GM12878 (cell line): ENCODE data around the gene MAGI1. TPM values are rescaled to one million over a fixed set of nuclear protein-coding genes. Genes with fewer than 3 reads are reported as not detected.

Experiments
- ATAC-seq: fragments of 200-7000 bp; cut with Tn5 transposase; 3 replicates; pipeline ENCODE4 v1.9.1; 2020; ENCODE audit warnings: mild to moderate bottlenecking, moderate library complexity
- BruUV-seq: library from RNA; stranded (reverse); fragments of 400-500 nt; replicated peaks from 2 replicates; lab custom pipeline; 2021; lab: Mats Ljungman, UMichigan
- CTCF ChIA-PET: fragments of 300-600 bp; sonication (Branson Sonifier 250); formaldehyde crosslinking; extraction: SDS; loops from one replicate; lab custom pipeline; 2021; ENCODE audit warnings: inconsistent platforms; lab: Yijun Ruan, JAX
- POLR2A ChIA-PET: fragments of 350-600 bp; formaldehyde crosslinking; extraction: SDS; loops from one replicate; lab custom pipeline; 2021; ENCODE audit warnings: inconsistent platforms; lab: Charles Lee
- RAD21 ChIA-PET: fragments of 300-600 bp; sonication (Branson Sonifier 250); formaldehyde crosslinking; loops from one replicate; lab custom pipeline; 2023; ENCODE audit warnings: antibody characterized with exemption; ENCODE audit not compliant: unreplicated experiment; lab: Charles Lee
- SMC1A ChIA-PET: fragments of 300-600 bp; sonication (Branson Sonifier 250); formaldehyde crosslinking; loops from one replicate; lab custom pipeline; 2023; ENCODE audit not compliant: unreplicated experiment, uncharacterized antibody; lab: Charles Lee
- DNase-seq: peaks from one replicate; pipeline ENCODE4 v3.0.0-alpha.2; 2011; ENCODE audit warnings: low read depth, low spot score
- FAIRE-seq: peaks from 3 replicates; lab custom pipeline; 2011; peaks lifted over from hg19 to GRCh38; lab: Jason Lieb, UNC
- H2AFZ ChIP-seq: 2 replicates; pipeline ENCODE4 v1.6.0; 2011; ENCODE audit warnings: low read depth, low read length, control low read depth; ENCODE audit not compliant: control insufficient read depth
- H3K27ac ChIP-seq: 2 replicates; pipeline ENCODE4 v1.5.1; 2011; ENCODE audit warnings: control low read depth; ENCODE audit not compliant: control insufficient read depth, insufficient read depth
- H3K27me3 ChIP-seq, 2 experiments: replicated peaks in 1 of 2; 2 replicates each; pipeline versions ENCODE4 v1.6.0 to v1.6.1; 2011; ENCODE audit warnings: low read length in 1 of 2; ENCODE audit not compliant: control insufficient read depth in 2 of 2, insufficient read depth in 2 of 2
- H3K36me3 ChIP-seq, 2 experiments: 2 replicates each; pipeline ENCODE4 v1.5.1; 2011; ENCODE audit warnings: low read length in 1 of 2; ENCODE audit not compliant: control insufficient read depth in 2 of 2, insufficient read depth in 2 of 2
- H3K4me1 ChIP-seq: 2 replicates; pipeline ENCODE4 v1.6.1; 2011; ENCODE audit warnings: mild to moderate bottlenecking, low read length, moderate library complexity, mixed read lengths; ENCODE audit not compliant: control insufficient read depth, insufficient read depth
- H3K4me2 ChIP-seq: 2 replicates; pipeline ENCODE4 v1.6.0; 2011; ENCODE audit warnings: control low read depth; ENCODE audit not compliant: control insufficient read depth, insufficient read depth
- H3K4me3 ChIP-seq: fragments of 200-600 bp; sonication (generic); 2 replicates; pipeline ENCODE4 v1.5.1; 2016
- H3K79me2 ChIP-seq: 2 replicates; pipeline ENCODE4 v1.6.0; 2011; ENCODE audit warnings: low read length; ENCODE audit not compliant: control insufficient read depth, insufficient read depth
- H3K9ac ChIP-seq: 2 replicates; pipeline ENCODE4 v1.8.0; 2011; ENCODE audit warnings: low read length, control low read depth, mixed read lengths; ENCODE audit not compliant: control insufficient read depth, insufficient read depth
- H3K9me3 ChIP-seq: replicated peaks from 3 replicates; pipeline ENCODE4 v1.5.1; 2011; ENCODE audit warnings: mild to moderate bottlenecking, low read length; ENCODE audit not compliant: control insufficient read depth, insufficient read depth
- H4K20me1 ChIP-seq: 2 replicates; pipeline ENCODE4 v1.6.0; 2011; ENCODE audit not compliant: control insufficient read depth, insufficient read depth
- BHLHE40 ChIP-seq, 2 experiments: fragments of 450-650 bp in 1 of 2; IDR thresholded peaks; 2 replicates each; pipeline ENCODE4 v1.6.1; 2011 to 2017; ENCODE audit warnings: low read depth in 2 of 2, borderline replicate concordance in 1 of 2, improper control_type of control experiment in 1 of 2, low read length in 1 of 2, mild to moderate bottlenecking in 1 of 2
- CHD2 ChIP-seq: IDR thresholded peaks from 2 replicates; pipeline ENCODE4 v1.6.1; 2011; ENCODE audit warnings: low read depth, low read length, improper control_type of control experiment, borderline replicate concordance
- EZH2 ChIP-seq: IDR thresholded peaks from 2 replicates; pipeline ENCODE4 v1.6.1; 2012; ENCODE audit warnings: low read depth, mild to moderate bottlenecking, control low read depth, inconsistent platforms, low read length, borderline replicate concordance; ENCODE audit not compliant: control insufficient read depth
- HDAC6 ChIP-seq: fragments of 200-600 bp; sonication (generic); IDR thresholded peaks from one replicate; pipeline ENCODE4 v1.8.0; 2017; ENCODE audit warnings: antibody characterized with exemption; ENCODE audit not compliant: unreplicated experiment
- IKZF2 ChIP-seq, 2 experiments: fragments of 450-650 bp; IDR thresholded peaks; 2 replicates each; pipeline ENCODE4 v1.6.1; 2017; ENCODE audit warnings: mild to moderate bottlenecking in 2 of 2, moderate library complexity in 2 of 2
- JUNB ChIP-seq: IDR thresholded peaks from 2 replicates; pipeline ENCODE4 v1.6.1; 2016; ENCODE audit warnings: antibody characterized with exemption, mild to moderate bottlenecking
- JUND ChIP-seq: IDR thresholded peaks from 2 replicates; pipeline ENCODE4 v1.6.1; 2012; ENCODE audit warnings: low read depth, mild to moderate bottlenecking, low read length, improper control_type of control experiment, moderate library complexity
- NFYA ChIP-seq: IDR thresholded peaks from 2 replicates; pipeline ENCODE4 v1.6.1; 2011; ENCODE audit warnings: low read depth, mild to moderate bottlenecking, low read length, improper control_type of control experiment, borderline replicate concordance
- POLR2A ChIP-seq: IDR thresholded peaks from 2 replicates; pipeline ENCODE4 v1.6.1; 2011; ENCODE audit warnings: low read depth, mild to moderate bottlenecking, low read length
- POU2F2 ChIP-seq: IDR thresholded peaks from 3 replicates; pipeline ENCODE4 v1.6.1; 2011; ENCODE audit warnings: low read depth, mild to moderate bottlenecking, low read length, borderline replicate concordance
- RAD51 ChIP-seq: fragments of 450-650 bp; IDR thresholded peaks from 2 replicates; pipeline ENCODE4 v1.6.1; 2016; ENCODE audit warnings: moderate library complexity, mild to moderate bottlenecking, inconsistent platforms
- RCOR1 ChIP-seq: conservative IDR thresholded peaks from 2 replicates; pipeline ENCODE4 v1.6.1; 2012; ENCODE audit warnings: low read depth, low read length, improper control_type of control experiment
- SPI1 ChIP-seq: IDR thresholded peaks from 2 replicates; pipeline ENCODE4 v1.6.1; 2011; ENCODE audit warnings: low read depth, mild to moderate bottlenecking, low read length, moderate library complexity, borderline replicate concordance; ENCODE audit not compliant: insufficient read depth
- ZNF217 ChIP-seq: fragments of 450-650 bp; IDR thresholded peaks from 2 replicates; pipeline ENCODE4 v1.6.1; 2017; ENCODE audit warnings: antibody characterized with exemption, mild to moderate bottlenecking
- ZNF24 ChIP-seq: fragments of 450-650 bp; IDR thresholded peaks from 2 replicates; pipeline ENCODE4 v1.6.1; 2017; ENCODE audit warnings: antibody characterized with exemption, mild to moderate bottlenecking
- ZNF592 ChIP-seq: fragments of 450-650 bp; IDR thresholded peaks from 2 replicates; pipeline ENCODE4 v1.6.1; 2017; ENCODE audit warnings: mild to moderate bottlenecking, moderate library complexity
- ZNF622 ChIP-seq: fragments of 450-650 bp; IDR thresholded peaks from 2 replicates; pipeline ENCODE4 v1.6.1; 2017; ENCODE audit warnings: mild to moderate bottlenecking, inconsistent platforms
- WGBS: methylation state at CpG from one replicate; pipeline ENCODE4 v1.1.6; 2016; ENCODE audit warnings: low lambda C conversion rate; ENCODE audit not compliant: insufficient replicate concordance, insufficient coverage; ENCODE audit errors: missing lambda C conversion rate; 5-methylcytosine and 5-hydroxymethylcytosine counted together
- in situ Hi-C: fragments of 300-500 bp; cut with MboI; formaldehyde crosslinking; loops from 9 replicates; pipeline ENCODE4 v1.14.3; 2018; ENCODE audit warnings: mixed read lengths
- intact Hi-C: fragments of 100-400 bp; cut with micrococcal nuclease; formaldehyde crosslinking; loops from one replicate; pipeline ENCODE4 v1.14.2; 2022; ENCODE audit not compliant: unreplicated experiment
- polyA plus RNA-seq, 11 experiments: library from polyadenylated mRNA; depleted of rRNA in 4 of 11; unstranded in 6 of 11; stranded (reverse) in 5 of 11; fragments of >200 nt; fragmentation: Nextera tagmentation in 4 of 11; fragmentation: Illumina TruSeq in 1 of 11; extraction: Ambion mirVana in 4 of 11; extraction: Trizol in 1 of 11; gene quantifications; 1 replicate in 1 of 11; 2 replicates in 10 of 11; pipeline versions ENCODE4 v1.2.1 to v1.2.3, GENCODE V29; 2011 to 2016; ENCODE audit warnings: inconsistent platforms in 2 of 11, missing spikeins in 2 of 11, low read depth in 1 of 11
- total RNA-seq, 4 experiments: library from RNA; depleted of rRNA in 3 of 4; stranded (reverse); fragments of >200 nt in 3 of 4; fragmentation: Illumina TruSeq in 1 of 4; extraction: Trizol in 1 of 4; gene quantifications; 2 replicates each; pipeline versions ENCODE4 v1.2.1 to v1.2.3, GENCODE V29; 2013 to 2021
- TF ChIP-seq, protein P1 (sequence below): IDR thresholded peaks from 2 replicates; pipeline ENCODE4 v1.6.1; 2012; ENCODE audit warnings: low read length, inconsistent platforms

Gene MAGI1
- total and polyA plus RNA-seq, 10 of the 15 experiments (the other 5 are each of a cell fraction or from before 2014, with no cell fraction given) = 0.02 to 3.3 (median 0.29) TPM; not detected in 1

DNA sequence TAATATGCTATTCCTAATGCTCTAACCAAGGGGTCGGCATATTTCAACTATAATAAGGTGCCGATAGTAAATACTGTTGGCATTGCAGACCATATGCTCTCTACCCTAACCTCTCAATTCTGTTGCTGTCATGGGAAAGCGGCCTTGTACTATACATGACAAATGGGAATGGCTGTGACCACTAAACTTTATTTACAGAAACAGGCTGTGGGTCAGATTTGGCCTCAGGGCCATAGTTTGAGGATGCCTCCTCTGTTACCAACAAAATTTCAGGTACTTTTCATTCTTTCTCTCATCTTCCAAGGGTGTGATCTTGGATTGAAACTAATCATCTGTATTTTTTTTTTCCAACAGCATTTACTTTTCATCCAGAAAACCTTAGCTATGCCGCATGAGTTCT lies 242.0 kb downstream of the MAGI1 start (continued):
- TF ChIP-seq POU2F2 = no peak

DNA sequence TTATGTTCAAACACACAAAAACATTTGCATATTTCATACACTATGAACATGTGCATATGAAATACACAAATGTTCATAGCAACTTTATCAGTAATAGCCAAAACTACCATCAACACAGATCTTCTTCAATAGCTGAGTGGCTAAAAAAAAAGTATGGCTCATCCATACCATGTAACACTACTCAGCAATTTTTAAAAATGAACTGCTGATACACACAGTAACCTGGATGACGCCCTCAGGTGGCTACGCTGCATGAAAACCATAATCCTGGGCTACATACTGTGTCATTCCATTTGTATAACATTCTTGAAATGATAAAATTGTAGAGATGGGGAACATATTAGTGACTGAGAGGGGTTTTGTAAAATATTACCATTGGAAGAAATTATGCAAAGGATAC lies 243.6 kb downstream of the MAGI1 start:
- BruUV-seq = no TSS peak
- WGBS = 38% methylated on average over 2 of the region's 2 CpGs

More for the DNA sequence above, 243.6 kb downstream of the MAGI1 start:
- in situ Hi-C loops (no loop called here), intact Hi-C loops (no loop called here)
- TF ChIP-seq ZNF24 = no peak
- TF ChIP-seq ZNF217 = no peak
- no peak for TF ChIP-seq BHLHE40 (IDR thresholded peaks at IDR 0.05; ENCODE audit: borderline replicate concordance in 1 of 2, low read depth in 2 of 2, low read length in 1 of 2)
- TF ChIP-seq RCOR1 = no peak
- no peak for TF ChIP-seq NFYA
- no peak for TF ChIP-seq ZNF592
- no peak for TF ChIP-seq POLR2A
- no peak for TF ChIP-seq HDAC6
- TF ChIP-seq EZH2 = no peak
- TF ChIP-seq, protein P1, sequence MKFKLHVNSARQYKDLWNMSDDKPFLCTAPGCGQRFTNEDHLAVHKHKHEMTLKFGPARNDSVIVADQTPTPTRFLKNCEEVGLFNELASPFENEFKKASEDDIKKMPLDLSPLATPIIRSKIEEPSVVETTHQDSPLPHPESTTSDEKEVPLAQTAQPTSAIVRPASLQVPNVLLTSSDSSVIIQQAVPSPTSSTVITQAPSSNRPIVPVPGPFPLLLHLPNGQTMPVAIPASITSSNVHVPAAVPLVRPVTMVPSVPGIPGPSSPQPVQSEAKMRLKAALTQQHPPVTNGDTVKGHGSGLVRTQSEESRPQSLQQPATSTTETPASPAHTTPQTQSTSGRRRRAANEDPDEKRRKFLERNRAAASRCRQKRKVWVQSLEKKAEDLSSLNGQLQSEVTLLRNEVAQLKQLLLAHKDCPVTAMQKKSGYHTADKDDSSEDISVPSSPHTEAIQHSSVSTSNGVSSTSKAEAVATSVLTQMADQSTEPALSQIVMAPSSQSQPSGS = no peak
- no peak for TF ChIP-seq ZNF622
- no peak for TF ChIP-seq RAD51
- TF ChIP-seq JUNB = no peak
- TF ChIP-seq SPI1 = no peak
- no peak for TF ChIP-seq IKZF2 (IDR thresholded peaks at IDR 0.05)
- no peak for TF ChIP-seq JUND
- TF ChIP-seq CHD2 = no peak
- Histone ChIP-seq H3K27me3 (no peaks in the 10 kb centered on the region; a peak in 1 of 4 replicates), H3K36me3 (no peaks in the 10 kb centered on the region), H3K9ac (no peak overlapping the region), H3K4me2 (no peak overlapping the region), H3K4me1 (no peaks in the 10 kb centered on the region), H2AFZ (no peak overlapping the region), H3K79me2 (no peaks in the 10 kb centered on the region), H3K4me3 (no peak overlapping the region), H3K9me3 (no peaks in the 10 kb centered on the region), H4K20me1 (no peaks in the 10 kb centered on the region), H3K27ac (no peak overlapping the region)
- ChIA-PET POLR2A (no interaction called here), CTCF (interaction anchor here (1.1 kb wide), 1 partner anchor 21 kb away, joined by 3 read pairs; no protein-coding TSS in a partner anchor), SMC1A (no interaction called here), RAD21 (no interaction called here)
- FAIRE-seq = no peak
- DNase-seq = no peak
- no peak for ATAC-seq
